Bronchial epithelial cell (primary cell): ENCODE data around the gene MUC4. TPM values are rescaled to one million over a fixed set of nuclear protein-coding genes. Genes with fewer than 3 reads are reported as not detected.

Experiments used
- DNase-seq: peaks from one replicate; pipeline ENCODE4 v3.0.0-alpha.2; 2010; ENCODE audit warnings: low read depth
- FAIRE-seq: peaks from 2 replicates; lab custom pipeline; 2011; peaks lifted over from hg19 to GRCh38; lab: Jason Lieb, UNC
- H3K27me3 ChIP-seq: 2 replicates; pipeline ENCODE4 v1.5.1; 2011; ENCODE audit warnings: low read length; ENCODE audit not compliant: control insufficient read depth, insufficient read depth
- H3K36me3 ChIP-seq: 2 replicates; pipeline ENCODE4 v1.5.1; 2011; ENCODE audit warnings: low read length; ENCODE audit not compliant: control insufficient read depth, insufficient read depth
- H3K4me3 ChIP-seq: 2 replicates; pipeline ENCODE4 v1.5.1; 2011; ENCODE audit warnings: mild to moderate bottlenecking, low read depth, low read length, control low read depth
- CTCF ChIP-seq: IDR thresholded peaks from 2 replicates; pipeline ENCODE4 v1.5.1; 2011; ENCODE audit warnings: mild to moderate bottlenecking, moderate library complexity, low read length, control low read depth, inconsistent platforms; ENCODE audit not compliant: insufficient read depth, severe bottlenecking
- total RNA-seq: library from RNA; depleted of rRNA; stranded (reverse); fragments of >200 nt; gene quantifications from 2 replicates; pipeline ENCODE4 v1.2.1, GENCODE V29; 2014

The MUC4 gene
- total RNA-seq, 1 donor from 2014 or later = 0.26 TPM

GRCh38 chr3:195698647-195699387, 112.9 kb downstream of the MUC4 start:
- no peak for TF ChIP-seq CTCF
- no peaks in the 10 kb centered on the region for H3K27me3 ChIP-seq
- no peak for FAIRE-seq
- DNase-seq = no peak
- H3K36me3 ChIP-seq = peaks cover 1% of the 10 kb centered on the region
- no peak overlapping the region for H3K4me3 ChIP-seq

- no peak for FAIRE-seq
- TF ChIP-seq CTCF = no peak
- no peak for DNase-seq
- peaks cover 1% of the 10 kb centered on the region for H3K36me3 ChIP-seq
- H3K4me3 ChIP-seq = no peak overlapping the region
- no peaks in the 10 kb centered on the region for H3K27me3 ChIP-seq
Measured at GRCh38 chr3:195698325-195698646, 113.4 kb downstream of the MUC4 start.

GRCh38 chr3:195697582-195698324, 114.0 kb downstream of the MUC4 start:
- FAIRE-seq = peak; percentile 18
- Histone ChIP-seq H3K36me3 (peaks cover 1% of the 10 kb centered on the region), H3K4me3 (no peak overlapping the region), H3K27me3 (no peaks in the 10 kb centered on the region)
- DNase-seq = peak; percentile 85
- no peak for TF ChIP-seq CTCF

Other genes with a start within 250 kb of the MUC4 start
- 0.77 and 3.9 TPM in 2 replicates for gene APOD, start 228.0 kb downstream of the MUC4 start, total RNA-seq
- 1.6 and 6.8 TPM in 2 replicates for gene MUC20, start 91.0 kb downstream of the MUC4 start, total RNA-seq
- 6.3 and 6.8 TPM in 2 replicates for gene TNK2, start 96.6 kb upstream of the MUC4 start, total RNA-seq